Measurements from ENCODE around the gene SKI. TPM values are rescaled to one million over a fixed set of nuclear protein-coding genes. Genes with fewer than 3 reads are reported as not detected.
A peak's percentile ranks its signal among the peaks of the same experiment; 100 is the strongest.
"Not testable (repeated sequence)": the region's sequence is repeated elsewhere in the genome, so short reads cannot be mapped to it uniquely, and the experiment has no call there.

SKI gene
- total RNA-seq, 1 donor from 2014 or later, result 38.5 TPM

- ATAC-seq, result no peak
- peak; percentile 34 for DNase-seq (ENCODE audit: missing footprints)
- intact Hi-C loops (cut with DNase I), result no loop called here
These were observed 7.3 kb downstream of the SKI start for GRCh38 chr1:2235300-2235998.

- DNase-seq (ENCODE audit: missing footprints) (peak; percentile 59), ATAC-seq (no peak)
- intact Hi-C loops (cut with DNase I), result no loop called here
These were observed 8.9 kb downstream of the SKI start for GRCh38 chr1:2236695-2237677.

- ATAC-seq (no peak), DNase-seq (ENCODE audit: missing footprints) (peak; percentile 67)
- intact Hi-C loops (cut with DNase I), result no loop called here
These were observed 9.7 kb downstream of the SKI start for GRCh38 chr1:2237773-2238172.

- intact Hi-C loops (cut with DNase I), result no loop called here
- ATAC-seq, result no peak
- DNase-seq (ENCODE audit: missing footprints), result peak; percentile 63
These were observed 10.4 kb downstream of the SKI start for GRCh38 chr1:2238361-2239012.

- DNase-seq (ENCODE audit: missing footprints) (no peak), ATAC-seq (no peak)
- intact Hi-C loops (cut with DNase I), result no loop called here
These were observed 10.9 kb downstream of the SKI start for GRCh38 chr1:2239013-2239370.

GRCh38 chr1:2239384-2239985 is 11.4 kb downstream of the SKI start:
- ATAC-seq, result no peak
- no peak for DNase-seq (ENCODE audit: missing footprints)
- intact Hi-C loops (cut with DNase I), result no loop called here

GRCh38 chr1:2240270-2241156 is 12.4 kb downstream of the SKI start:
- DNase-seq (ENCODE audit: missing footprints) (peak; percentile 89), ATAC-seq (peak; percentile 61)
- intact Hi-C loops (cut with DNase I), result no loop called here

- intact Hi-C loops (cut with DNase I), result no loop called here
- ATAC-seq (no peak), DNase-seq (ENCODE audit: missing footprints) (no peak)
These were observed 13.7 kb downstream of the SKI start for GRCh38 chr1:2241820-2242219.

- DNase-seq (ENCODE audit: missing footprints) (peak; percentile 61), ATAC-seq (peak; percentile 75)
- intact Hi-C loops (cut with DNase I), result no loop called here
These were observed 15.0 kb downstream of the SKI start for GRCh38 chr1:2242814-2243725.

GRCh38 chr1:2247045-2247394 is 18.9 kb downstream of the SKI start:
- peak; percentile 64 for DNase-seq (ENCODE audit: missing footprints)
- intact Hi-C loops (cut with DNase I); ATAC-seq: not testable (repeated sequence)

- DNase-seq (ENCODE audit: missing footprints) (peak; percentile 14), ATAC-seq (no peak)
- intact Hi-C loops (cut with DNase I), result no loop called here
These were observed 19.6 kb downstream of the SKI start for GRCh38 chr1:2247760-2248126.

- intact Hi-C loops (cut with DNase I), result no loop called here
- no peak for ATAC-seq
These were observed 20.2 kb downstream of the SKI start for GRCh38 chr1:2248127-2248826.

GRCh38 chr1:2248854-2249558 is 20.9 kb downstream of the SKI start:
- intact Hi-C loops (cut with DNase I), result no loop called here
- DNase-seq (ENCODE audit: missing footprints), result peak; percentile 50
- ATAC-seq, result no peak

More at GRCh38 chr1:2248127-2248826, 20.2 kb downstream of the SKI start:
- peak; percentile 25 for DNase-seq (ENCODE audit: missing footprints)

- DNase-seq (ENCODE audit: missing footprints) (no peak), ATAC-seq (no peak)
- intact Hi-C loops (cut with DNase I), result no loop called here
These were observed 21.4 kb downstream of the SKI start for GRCh38 chr1:2249559-2249906.

GRCh38 chr1:2250721-2251281 is 22.7 kb downstream of the SKI start:
- intact Hi-C loops (cut with DNase I), result no loop called here
- DNase-seq (ENCODE audit: missing footprints), result peak; percentile 56
- no peak for ATAC-seq

- ATAC-seq, result no peak
- intact Hi-C loops (cut with DNase I), result no loop called here
- peak; percentile 53 for DNase-seq (ENCODE audit: missing footprints)
These were observed 23.2 kb downstream of the SKI start for GRCh38 chr1:2251363-2251762.

Measured in Right ventricle myocardium inferior (tissue), 1 donor.